Thoracic aorta (tissue), 2 donors: ENCODE results near the gene GNAZ. TPM values are rescaled to one million over a fixed set of nuclear protein-coding genes. Genes with fewer than 3 reads are reported as not detected.

Source experiments
- ATAC-seq: fragments of 150-250 bp; one replicate; pipeline ENCODE4 v1.8.0; 2017; ENCODE audit warnings: low read depth; ENCODE audit not compliant: insufficient number of reproducible peaks, low FRiP score
- DNase-seq: peaks from one replicate; pipeline ENCODE4 v3.0.0-alpha.2; 2020; ENCODE audit warnings: low spot score
- H3K27ac ChIP-seq, 2 donors: fragments of 200-600 bp; sonication (generic); 1 replicate in 1 of 2; 2 replicates in 1 of 2; pipeline ENCODE4 v1.5.1; 2016; ENCODE audit warnings: mild to moderate bottlenecking in 2 of 2, moderate library complexity in 2 of 2
- H3K27me3 ChIP-seq: fragments of 200-600 bp; sonication (generic); replicated peaks from 2 replicates; pipeline ENCODE4 v1.6.0; 2016; ENCODE audit warnings: mild to moderate bottlenecking; ENCODE audit not compliant: insufficient read depth
- H3K36me3 ChIP-seq: fragments of 200-600 bp; sonication (generic); one replicate; pipeline ENCODE4 v1.5.1; 2016
- H3K4me1 ChIP-seq, 2 donors: fragments of 200-600 bp; sonication (generic); 1 replicate in 1 of 2; 2 replicates in 1 of 2; pipeline versions ENCODE4 v1.5.1 to v1.6.0; 2016; ENCODE audit warnings: low read depth in 2 of 2, mild to moderate bottlenecking in 1 of 2; ENCODE audit not compliant: control insufficient read depth in 1 of 2
- H3K4me3 ChIP-seq: fragments of 200-600 bp; sonication (generic); 2 replicates; pipeline ENCODE4 v1.5.1; 2016; ENCODE audit warnings: mild to moderate bottlenecking
- H3K9me3 ChIP-seq: fragments of 200-600 bp; sonication (generic); 2 replicates; pipeline ENCODE4 v1.5.1; 2016
- CTCF ChIP-seq: fragments of 200-600 bp; sonication (generic); IDR thresholded peaks from one replicate; pipeline ENCODE4 v1.5.1; 2019; ENCODE audit warnings: antibody characterized with exemption
- total RNA-seq, 2 donors: library from RNA; depleted of rRNA; stranded (reverse); fragments of >200 nt; gene quantifications; one replicate each; pipeline versions ENCODE4 v1.1.0 to v1.2.3, GENCODE V29; 2016

The GNAZ gene
- total RNA-seq, 2 donors from 2014 or later, result 3.9 to 5.4 TPM

GRCh38 chr22:23153994-23154393 lies 83.7 kb downstream of the GNAZ start:
- DNase-seq, result no peak
- no peak for ATAC-seq
- Histone ChIP-seq H3K27me3 (no peaks in the 10 kb centered on the region), H3K9me3 (no peaks in the 10 kb centered on the region), H3K27ac (no peak overlapping the region), H3K36me3 (no peaks in the 10 kb centered on the region), H3K4me3 (no peak overlapping the region), H3K4me1 (no peaks in the 10 kb centered on the region)
- no peak for TF ChIP-seq CTCF

- Histone ChIP-seq H3K36me3 (no peaks in the 10 kb centered on the region), H3K27me3 (no peaks in the 10 kb centered on the region), H3K4me1 (no peaks in the 10 kb centered on the region), H3K27ac (no peak overlapping the region), H3K9me3 (no peaks in the 10 kb centered on the region), H3K4me3 (no peak overlapping the region)
- no peak for TF ChIP-seq CTCF
- DNase-seq, result no peak
- no peak for ATAC-seq
Measured at GRCh38 chr22:23154461-23154860, 84.1 kb downstream of the GNAZ start.

DNA sequence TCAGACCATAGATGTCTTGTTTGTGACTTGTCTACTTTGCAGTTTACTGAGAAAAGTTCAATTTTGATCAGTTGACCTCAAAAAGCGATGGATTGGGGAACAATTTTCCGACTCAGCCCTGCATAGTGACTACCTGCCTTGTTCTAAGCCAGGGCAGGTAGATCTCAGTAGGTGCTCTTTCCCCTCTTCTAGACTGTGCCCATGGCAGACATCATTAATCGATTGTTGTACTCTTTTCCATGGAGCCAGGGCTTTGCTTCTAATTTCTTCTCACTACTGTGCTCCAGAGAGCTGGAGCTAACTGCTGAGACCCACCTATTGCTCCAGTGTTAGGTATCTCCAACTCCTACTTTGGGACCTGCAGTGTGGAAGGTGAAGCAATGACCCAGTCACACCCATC lies 84.8 kb downstream of the GNAZ start:
- no peak for ATAC-seq
- Histone ChIP-seq H3K4me3 (no peak overlapping the region), H3K27me3 (no peaks in the 10 kb centered on the region), H3K9me3 (no peaks in the 10 kb centered on the region), H3K27ac (no peak overlapping the region), H3K4me1 (no peaks in the 10 kb centered on the region), H3K36me3 (no peaks in the 10 kb centered on the region)
- no peak for DNase-seq
- TF ChIP-seq CTCF, result no peak

DNA sequence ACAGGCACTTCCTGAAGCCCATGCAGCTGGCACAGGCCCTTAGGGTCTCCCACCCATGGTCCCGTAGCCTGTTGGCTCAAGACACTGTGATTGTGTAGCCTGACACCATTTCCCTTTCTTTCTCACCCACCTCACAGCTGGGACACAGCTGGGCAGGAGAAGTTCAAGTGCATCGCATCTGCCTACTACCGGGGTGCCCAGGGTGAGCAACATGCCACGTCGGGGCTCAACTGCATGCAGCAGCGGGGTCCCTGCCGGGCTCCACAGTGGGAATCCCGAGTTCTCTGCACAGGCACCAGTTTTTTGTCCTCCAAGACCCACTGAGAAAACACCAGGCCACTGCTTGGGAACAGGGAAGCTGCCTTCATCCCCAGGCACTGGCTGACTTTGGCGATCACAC lies 85.5 kb downstream of the GNAZ start:
- TF ChIP-seq CTCF, result no peak

DNA sequence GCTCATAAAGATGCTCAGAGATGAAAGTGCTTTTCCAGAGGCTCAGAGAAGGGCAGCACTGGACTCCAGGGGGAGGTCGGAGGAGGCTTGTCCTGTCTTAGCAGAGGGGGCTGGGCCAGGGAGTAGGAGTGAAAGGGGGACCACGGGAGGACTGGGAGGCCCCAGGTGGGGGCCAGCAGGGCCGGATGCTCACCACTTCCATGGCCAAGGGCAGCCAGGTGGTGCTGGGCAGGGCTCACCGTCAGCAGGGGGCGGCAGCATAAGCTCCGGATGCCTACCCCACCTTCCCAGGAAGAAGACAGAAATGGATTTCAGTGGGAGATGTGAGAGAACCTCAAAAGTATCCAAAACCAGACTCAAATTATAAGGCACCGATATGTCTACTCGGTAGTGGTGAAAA lies 86.0 kb downstream of the GNAZ start:
- Histone ChIP-seq H3K27ac (no peak overlapping the region), H3K4me3 (no peak overlapping the region), H3K4me1 (no peaks in the 10 kb centered on the region), H3K27me3 (no peaks in the 10 kb centered on the region), H3K9me3 (no peaks in the 10 kb centered on the region), H3K36me3 (no peaks in the 10 kb centered on the region)
- ATAC-seq (no peak), DNase-seq (no peak)
- no peak for TF ChIP-seq CTCF

More for the DNA sequence above, 85.5 kb downstream of the GNAZ start:
- Histone ChIP-seq H3K4me3 (no peak overlapping the region), H3K36me3 (no peaks in the 10 kb centered on the region), H3K9me3 (no peaks in the 10 kb centered on the region), H3K27me3 (no peaks in the 10 kb centered on the region), H3K27ac (no peak overlapping the region), H3K4me1 (no peaks in the 10 kb centered on the region)
- DNase-seq, result no peak
- no peak for ATAC-seq
